ENCODE data around the gene SLC22A31.
"Not testable (repeated sequence)": the region's sequence is repeated elsewhere in the genome, so short reads cannot be mapped to it uniquely, and the experiment has no call there.

The SLC22A31 gene
- total RNA-seq: 0.28 to 0.48 reads per million in 2 donors

DNA sequence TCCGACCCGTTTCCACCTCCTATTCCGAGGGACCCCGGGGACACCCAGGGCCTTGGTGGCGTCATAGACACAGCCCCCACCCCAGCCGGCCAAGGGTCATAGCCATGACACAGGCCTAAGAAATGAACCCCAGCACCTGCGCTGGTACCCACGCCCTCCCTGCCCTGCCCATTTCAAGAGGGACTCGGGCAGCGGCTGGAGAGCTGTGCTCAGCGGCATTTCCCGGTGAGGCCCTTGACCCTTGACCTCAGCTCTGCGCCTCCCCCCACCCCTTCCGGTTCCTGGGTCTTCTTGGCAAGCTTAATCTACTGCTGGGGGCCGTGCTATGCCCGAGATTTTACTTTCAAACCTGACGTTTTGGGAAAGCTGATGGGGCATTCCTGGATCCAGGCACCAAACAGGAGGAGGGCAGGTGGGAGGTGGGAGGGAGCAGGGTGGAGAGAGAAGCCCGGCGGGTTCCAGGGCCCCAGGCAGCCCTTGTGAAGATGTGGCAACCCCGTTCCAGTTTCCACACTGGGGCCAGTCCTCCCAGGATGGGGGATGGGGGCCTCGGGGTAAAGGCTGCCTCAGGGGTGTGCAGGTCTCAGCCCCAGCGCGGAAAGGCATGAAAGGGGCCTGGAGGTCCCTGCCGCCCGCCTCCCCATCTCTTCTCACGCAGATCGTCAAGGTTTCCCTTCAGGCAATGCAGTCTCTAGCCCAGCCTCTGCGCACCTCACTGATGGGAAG lies at the start of gene SLC22A31:
TSS of gene SLC22A31 (minus strand) at position 414 of the 726 bp plus-strand sequence. CDS start at position 378, 36 bp downstream.
- no peak for DNase-seq

DNA sequence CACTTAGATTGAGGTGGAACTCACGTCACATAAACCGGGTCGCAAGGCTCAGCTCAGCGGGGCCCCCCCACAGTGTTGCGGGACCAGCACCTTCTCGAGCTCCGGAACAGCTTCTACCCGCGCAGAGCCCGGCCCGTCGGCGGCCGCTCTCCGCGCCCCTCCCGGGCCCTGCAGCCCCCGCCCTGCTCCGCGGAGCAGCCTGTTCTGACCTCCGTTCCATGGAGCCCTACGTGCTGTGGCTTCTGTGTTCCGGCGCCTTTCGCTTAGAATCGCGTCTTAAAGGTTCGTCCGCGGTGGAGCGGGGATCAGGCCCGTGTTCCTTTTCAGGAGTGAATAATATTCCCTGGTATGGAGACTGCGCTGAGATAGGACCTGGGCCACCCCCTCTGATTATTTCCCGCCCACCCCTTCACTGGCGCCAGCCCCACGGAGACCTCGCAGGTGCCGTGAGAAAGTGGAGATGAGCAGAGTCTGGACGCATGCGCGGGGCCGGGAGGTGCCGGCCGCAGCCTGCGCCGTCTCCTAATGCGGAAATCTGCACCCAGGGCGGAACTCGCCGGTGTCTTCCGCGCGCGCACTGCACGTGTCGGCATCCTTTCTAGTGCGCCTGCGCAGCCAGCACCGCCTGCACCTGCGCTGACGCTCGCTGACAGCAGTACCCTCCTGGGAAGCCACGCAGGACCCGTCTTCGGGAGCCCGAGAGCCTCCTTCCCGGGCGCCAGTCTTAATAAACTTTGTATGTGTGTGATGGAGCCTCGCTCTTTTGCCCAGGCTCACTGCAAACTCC lies 48.1 kb upstream of the SLC22A31 start:
- no peak for DNase-seq

DNA sequence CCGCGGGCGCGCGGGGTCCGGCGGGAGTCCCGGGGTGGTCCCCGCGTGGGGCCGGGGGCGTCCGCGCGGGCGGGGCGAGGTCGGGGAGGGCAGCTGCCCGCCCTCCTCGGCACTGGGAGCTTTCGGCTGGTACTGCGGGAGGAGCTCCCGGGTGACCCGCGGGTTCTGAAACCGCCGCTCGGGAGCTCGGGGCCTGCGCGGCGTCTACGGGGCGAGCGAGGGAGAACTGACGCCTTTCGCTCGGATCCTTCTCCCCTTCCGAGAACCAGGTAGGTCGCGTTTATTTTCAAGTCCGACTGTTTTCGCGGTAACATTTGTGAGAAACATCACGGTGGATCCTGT lies 47.4 kb upstream of the SLC22A31 start:
- DNase-seq: not testable (repeated sequence)

DNA sequence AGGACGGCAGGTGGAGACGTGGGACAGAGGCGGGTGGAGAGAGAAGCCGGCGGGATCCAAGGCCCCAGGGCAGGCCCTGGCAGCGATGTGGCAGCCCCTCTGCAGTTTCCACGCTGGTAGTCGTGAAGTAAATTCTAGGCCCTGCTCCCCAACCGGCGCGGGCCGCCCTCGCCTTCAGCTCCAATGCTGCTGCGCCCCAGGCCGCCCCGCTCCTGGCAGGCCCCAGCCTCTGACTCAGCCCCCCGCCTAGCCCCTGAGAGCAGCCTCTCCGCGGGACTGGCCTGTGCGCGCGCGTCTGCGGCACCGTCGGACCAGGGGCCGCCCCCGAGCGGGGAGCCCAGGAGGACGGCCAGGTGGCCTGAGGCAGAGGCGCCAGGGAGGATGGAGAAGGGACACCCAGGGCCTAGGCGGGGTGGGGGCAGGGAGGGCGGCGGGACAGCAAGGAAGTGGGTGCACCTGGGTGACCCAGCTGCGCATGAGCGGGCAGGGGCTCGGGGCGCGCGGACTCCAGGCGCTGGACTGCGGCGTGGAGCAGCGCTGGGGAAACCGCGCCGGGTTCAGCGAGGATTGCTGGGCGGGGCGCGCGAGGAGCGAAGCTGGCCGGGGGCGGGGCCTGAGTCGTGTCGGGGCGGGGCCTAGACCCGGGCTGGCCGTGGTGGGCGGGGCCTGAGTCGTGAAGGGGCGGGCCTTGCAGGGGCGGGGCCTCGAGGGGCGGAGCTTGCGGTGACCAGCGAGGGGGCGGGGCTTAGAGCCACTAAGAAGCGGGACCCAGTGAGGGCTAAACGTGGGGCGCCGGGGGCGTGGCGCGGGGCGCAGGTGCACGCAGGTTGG lies 46.8 kb upstream of the SLC22A31 start:
- peak; percentile 100 for DNase-seq

DNA sequence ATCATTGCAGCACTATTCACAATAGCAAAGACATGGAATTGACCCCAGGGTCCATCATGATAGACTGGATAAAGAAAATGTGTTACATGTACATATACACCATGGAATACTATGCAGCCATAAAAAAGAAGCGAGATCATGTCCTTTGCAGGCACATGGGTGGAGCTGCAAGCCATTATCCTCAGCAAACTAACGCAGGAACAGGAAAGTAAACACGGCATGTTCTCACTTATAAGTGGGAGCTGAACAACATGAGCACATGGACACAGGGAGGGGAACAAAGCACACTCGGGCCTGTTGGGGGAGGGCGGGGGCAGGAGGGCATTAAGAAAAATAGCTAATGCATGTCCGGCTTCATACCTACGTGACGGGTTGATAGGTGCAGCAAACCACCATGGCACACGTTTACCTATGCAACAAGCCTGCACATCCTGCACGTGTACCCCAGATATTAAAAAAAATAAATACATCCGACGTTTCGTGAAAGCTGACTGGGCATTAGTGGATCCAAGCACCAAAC lies 46.1 kb upstream of the SLC22A31 start:
- no peak for DNase-seq

DNA sequence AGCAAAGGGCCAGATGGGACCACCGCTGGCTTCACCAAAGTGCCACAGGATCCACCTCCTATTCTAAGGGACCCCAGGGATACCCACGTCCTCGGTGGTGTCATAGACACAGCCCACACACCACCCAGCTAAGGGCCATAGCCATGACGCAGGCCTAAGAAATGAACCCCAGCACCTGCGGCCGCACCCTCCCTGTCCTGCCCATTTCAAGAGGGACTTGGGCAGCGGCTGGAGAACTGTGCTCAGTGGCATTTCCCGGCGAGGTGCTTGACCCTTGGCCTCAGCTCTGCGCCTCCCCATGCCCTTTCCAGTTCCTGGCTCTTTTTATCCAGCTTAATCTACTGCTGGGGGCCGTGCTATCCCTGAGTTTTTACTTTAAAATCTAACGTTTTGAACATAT lies 44.4 kb upstream of the SLC22A31 start:
- no peak for DNase-seq

DNA sequence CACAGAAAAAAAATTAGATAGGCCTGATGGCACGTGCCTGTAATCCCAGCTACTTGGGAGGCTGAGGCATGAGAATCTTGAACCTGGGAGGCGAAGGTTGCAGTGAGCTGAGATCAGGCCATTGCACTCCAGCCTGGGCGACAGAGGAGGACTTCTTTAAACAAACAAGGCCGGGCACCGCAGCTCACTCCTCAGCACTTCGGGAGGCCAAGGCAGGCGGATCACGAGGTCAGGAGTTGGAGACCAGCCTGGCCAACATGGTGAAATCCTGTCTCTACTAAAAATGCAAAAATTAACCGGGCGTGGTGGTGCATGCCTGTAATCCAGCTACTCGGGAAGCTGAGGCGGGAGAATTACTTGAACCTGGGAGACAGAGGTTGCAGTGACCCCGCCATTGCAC lies 43.9 kb upstream of the SLC22A31 start:
- not testable (repeated sequence) for DNase-seq

DNA sequence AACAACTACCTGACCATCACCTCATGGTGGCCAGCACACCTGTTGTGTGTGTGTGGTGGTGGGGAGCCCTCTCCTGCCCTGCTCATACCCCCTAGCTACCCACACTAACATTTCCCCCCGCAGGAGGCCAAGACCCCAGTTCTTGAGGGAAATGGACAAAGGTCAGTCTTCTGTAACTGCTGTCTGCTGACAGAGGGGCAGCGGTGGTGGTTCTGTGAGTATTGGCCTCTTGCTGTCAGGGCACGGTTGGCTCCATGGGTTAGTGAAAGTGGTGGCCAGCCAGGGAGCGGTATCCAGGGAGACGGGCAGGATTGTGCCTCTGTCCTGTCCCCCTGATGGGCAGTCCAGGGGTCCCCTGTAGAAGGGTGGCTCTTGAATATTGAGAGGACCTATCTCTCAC lies 43.3 kb upstream of the SLC22A31 start:
- no peak for DNase-seq

DNA sequence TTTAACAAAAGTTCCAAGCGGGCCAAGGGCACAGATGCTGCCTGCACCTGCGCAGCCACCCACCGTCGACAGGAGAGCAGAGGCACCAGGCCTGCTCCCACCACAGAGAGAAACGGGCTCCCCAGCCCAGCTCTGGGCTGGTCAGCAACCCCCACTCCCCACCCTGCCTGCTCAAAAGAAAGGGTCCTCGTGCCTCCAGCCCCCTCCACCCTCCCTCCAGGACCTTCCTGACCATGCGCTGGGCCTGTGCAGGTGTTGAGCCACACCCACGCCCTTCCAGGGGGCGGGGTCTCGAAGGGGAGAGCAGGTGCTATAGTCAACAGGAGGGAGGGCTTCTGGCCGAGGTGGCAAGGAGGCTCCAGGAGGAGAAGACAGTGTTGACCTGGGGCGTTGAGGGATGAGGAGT lies 42.5 kb upstream of the SLC22A31 start:
- no peak for DNase-seq

DNA sequence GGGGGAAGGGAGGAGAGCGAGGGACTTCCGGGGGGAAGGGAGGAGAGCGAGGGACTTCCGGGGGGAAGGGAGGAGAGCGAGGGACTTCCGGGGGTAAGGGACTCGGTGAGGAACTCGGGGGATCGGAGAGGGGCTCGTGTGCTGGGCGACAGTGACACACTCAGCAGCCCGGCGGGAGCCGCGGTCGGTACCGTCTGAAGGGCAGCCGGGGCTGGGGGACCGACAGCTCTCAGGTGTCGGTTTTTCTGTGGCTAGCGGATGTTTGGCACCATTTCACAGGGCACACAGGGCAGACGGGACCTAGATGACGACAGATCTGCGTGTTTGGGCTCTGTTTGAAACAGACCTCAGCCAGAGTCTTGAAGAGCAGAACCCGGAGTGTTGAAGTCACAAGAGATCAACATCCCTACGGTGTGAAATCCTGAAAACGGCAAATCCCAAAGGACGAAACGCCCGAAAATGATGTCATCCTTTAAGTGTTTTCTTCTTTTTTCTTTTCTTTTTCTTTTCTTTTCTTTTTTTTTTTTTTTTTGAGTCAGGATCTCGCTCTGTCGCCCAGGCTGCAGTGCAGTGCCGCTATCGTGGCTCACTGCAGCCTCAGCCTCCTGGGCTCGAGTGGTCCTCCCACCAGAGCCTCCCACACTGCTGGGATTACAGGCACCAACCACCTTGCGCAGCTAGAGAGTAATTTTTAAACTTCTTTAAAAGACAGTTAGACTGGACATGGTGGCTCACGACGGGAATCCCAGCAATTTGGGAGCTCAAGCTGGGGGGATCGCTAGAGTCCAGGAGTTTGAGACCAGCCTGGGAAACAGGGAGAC lies 41.1 kb upstream of the SLC22A31 start:
- DNase-seq: peak; percentile 81

DNA sequence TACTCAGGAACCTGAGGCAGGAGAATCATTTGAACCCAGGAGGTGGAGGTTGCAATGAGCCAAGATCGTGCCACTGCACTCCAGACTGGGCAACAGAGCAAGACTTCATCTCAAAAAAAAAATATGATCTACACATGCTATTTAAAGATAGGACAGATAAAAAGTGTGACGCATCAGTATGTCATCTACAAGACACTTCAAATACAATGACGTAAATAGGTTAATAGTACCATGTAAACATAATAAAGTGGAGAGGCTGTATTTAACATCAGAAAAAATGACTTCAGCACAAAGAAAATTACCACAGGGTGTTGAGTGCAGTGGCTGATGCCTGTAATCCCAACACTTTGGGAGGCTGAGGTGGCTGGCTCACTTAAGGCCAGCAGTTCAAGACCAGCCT lies 37.4 kb upstream of the SLC22A31 start:
- no peak for DNase-seq

DNA sequence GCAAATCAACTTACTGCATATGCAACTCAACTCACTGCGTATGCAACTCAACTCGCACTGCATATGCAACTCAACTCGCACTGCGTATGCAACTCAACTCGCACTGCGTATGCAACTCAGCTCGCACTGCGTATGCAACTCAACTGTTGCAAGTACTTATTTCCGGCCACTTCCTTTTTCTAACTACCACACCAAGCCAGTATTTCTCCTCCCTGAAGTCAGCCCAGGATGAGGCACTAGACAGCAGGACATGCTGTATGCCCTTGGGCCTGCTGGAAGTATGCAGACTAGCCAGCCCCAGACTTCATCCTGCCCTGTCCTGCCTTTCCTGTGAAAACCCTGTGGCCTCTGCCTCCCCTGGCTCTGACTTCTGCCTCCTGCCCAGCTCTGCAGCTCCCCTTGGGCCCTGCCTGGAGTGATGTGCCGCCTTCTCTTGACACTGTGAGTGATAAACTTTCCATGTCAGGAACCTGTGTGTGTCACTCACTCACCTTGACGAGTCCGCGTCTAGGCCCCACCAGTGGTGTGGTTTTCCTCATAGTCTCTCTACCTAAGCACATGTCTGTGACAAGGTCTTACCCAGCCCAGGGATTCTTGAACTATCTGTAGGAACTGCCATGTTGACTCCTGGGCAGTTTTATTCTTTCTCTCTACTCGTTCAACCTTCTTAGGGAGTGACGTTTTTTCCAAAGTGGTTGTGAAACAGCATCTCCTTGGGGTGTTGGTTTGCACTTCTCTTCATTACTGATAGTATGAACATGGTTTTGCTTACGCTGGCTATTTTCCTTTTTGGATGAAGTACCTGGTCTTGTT lies 33.5 kb upstream of the SLC22A31 start:
- DNase-seq: no peak

DNA sequence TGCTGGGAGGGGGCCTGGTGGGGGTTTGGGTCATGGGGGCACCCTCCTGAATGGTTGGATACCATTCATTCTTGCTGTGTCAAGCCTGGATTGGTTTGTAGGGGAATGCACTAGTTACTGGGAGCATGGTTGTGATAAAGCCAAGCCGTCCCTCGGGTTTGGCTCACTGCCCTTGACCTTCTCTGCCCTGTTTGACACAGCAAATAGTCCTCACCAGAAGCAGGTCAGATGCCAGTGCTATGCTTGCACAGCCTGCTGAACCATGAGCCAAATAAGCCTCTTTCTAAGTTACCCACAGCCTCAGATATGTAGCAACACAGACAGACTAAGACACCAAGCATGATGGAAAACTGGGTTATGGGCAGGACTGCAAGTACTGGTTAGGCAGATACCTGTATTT lies 31.8 kb upstream of the SLC22A31 start:
- no peak for DNase-seq

DNA sequence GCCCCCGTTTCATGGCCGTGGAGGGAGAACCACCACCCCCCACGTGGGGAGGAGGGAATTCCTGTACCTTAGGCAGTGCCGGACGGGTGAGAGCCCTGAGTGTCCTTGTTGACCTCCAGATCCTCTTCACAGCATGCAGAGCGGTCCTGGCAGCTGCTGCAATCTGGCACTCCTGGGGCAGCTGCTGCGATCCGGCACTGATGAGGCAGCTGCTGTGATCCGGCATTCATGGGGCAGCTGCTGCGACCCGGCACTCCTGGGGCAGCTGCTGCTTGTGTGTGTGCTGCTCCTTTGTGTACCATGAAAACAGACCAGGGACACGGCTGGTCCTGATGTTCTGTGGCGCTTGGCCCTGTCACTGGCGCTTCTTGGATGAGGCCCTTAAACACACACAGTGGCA lies 29.9 kb upstream of the SLC22A31 start:
- no peak for DNase-seq

DNA sequence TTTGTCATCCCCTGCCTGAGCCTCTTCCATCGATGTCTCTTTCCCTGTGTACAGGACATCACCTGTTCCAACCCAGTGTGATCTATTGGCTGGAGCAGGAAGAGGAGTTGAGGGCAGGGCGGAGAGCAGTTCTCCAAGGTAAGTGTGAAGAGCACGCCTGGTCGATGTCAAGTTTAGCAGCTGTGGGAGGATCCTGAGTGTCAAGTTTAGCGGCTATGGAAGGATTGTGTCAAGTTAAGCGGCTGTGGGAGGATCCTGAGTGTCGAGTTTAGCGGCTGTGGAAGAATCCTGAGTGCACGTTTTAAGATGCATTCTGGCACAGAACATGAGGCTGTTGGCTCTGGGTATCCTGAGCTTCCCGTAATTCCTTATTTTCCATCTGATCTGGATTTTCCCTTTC lies 24.3 kb upstream of the SLC22A31 start:
- DNase-seq: no peak

DNA sequence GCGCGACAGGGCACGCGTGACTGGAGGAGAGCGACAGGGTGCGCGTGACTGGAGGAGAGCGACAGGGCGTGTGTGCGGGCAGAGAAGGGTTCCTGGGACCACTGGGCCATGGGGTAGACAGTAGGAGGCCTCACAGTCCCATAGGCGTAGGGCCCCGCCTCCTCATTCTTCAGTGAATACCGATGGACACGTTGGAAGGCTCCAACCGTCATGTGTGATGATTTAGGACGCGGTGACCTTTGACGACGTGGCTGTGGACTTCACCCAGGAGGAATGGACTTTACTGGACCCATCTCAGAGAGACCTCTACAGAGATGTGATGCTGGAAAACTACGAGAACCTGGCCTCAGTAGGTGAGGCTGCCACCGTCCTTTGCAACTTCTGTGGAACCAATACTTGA lies 22.6 kb upstream of the SLC22A31 start:
- DNase-seq: no peak

DNA sequence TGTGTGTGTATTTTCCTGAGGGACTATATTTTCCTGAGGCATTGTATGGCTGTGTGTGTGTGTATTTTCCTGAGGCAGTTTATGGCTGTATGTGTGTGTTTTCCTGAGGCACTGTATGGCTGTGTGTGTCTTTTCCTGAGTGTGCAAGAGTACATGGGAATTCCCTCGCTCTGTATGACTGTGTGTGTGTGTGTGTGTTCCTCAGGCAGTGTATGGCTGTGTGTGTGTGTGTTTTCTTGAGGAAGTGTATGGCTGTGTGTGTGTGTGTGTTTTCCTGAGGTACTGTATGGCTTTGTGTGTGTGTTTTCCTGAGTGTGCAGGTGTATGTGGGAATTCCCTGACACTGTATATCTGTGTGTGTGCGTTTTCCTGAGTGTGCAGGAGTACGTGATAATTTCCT lies 21.3 kb upstream of the SLC22A31 start:
- no peak for DNase-seq

DNA sequence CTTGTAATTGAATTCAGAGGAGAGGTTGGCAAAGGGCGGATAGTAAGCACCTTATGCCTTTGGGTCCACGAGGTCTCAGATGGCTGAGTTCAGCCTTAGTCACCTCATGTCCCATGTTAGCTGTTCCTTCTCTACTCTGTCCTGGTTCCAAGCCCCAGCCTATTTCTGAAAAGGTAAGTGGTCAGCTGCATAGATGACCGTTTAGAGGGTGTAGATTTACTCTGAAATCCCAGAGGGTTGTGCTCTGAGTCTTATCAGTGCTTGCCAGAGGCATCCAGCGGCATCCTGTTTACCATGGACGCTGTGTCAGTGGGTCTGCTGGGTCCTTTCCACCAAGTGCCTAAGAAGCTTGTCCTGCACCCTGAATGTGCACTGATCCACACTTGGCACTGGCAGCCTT lies 19.0 kb upstream of the SLC22A31 start:
- no peak for DNase-seq

DNA sequence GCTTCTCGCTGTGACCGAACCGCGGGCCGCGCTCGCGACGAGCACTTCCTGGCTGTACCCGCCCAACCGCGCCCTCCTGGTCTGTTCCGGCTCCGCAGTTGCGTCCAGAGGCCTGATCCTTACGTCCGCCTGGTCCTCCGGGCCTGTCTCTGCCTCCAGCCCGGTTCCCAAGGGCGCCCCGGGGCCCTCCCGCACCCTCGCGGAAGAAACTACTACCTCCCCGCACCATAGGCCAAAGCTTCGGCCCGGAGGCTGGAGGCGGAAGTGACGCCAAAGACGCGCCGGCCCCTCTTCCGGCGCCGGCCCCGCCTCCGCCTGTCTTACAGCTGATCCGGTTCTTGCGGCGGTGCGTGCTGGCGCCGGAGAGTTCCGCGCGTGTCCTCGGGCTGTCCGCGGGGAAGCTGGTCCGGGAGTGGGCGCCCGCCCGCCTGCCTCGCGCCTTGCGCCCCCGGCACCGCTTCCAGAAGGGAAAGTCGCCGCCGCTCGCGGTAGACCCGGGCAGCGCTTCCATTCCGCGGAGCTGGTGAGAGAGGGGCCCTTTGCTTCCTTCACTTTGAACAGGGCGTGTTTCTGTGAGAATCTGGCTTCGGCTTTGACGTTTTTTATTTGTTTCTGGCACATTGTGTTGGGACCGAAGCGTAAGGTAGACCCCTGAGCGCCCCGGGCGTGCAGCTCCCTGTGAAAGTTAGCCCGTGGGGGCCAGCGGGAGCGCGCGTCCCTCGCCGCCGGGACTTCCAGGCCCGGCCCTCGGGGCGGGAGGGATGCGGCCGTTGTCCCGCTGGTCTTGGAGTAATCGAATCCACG lies 17.3 kb upstream of the SLC22A31 start, which contains the start of gene ZNF778:
TSS of gene ZNF778 (plus strand) at position 316 of the 804 bp plus-strand sequence. CDS start 3,425 bp downstream, outside the sequence.
- peak; percentile 70 for DNase-seq

DNA sequence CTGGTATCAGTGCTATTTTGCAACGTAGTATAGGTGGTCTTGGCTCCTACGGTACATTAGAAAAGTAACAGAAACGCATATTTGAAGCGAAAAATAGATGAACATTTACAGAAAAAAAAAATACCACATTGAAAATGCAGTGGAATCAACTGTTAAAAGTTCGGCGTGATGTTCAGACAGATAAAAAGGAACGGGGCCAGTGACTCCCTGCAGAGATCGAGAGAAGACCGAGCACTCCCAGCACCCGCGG lies 16.7 kb upstream of the SLC22A31 start:
- DNase-seq: no peak

Data from T-helper 9 cell (primary cell).